ENCODE measurements around the gene RELN. TPM values are rescaled to one million over a fixed set of nuclear protein-coding genes. Genes with fewer than 3 reads are reported as not detected.
"Not testable (repeated sequence)": the region's sequence is repeated elsewhere in the genome, so short reads cannot be mapped to it uniquely, and the experiment has no call there.

Gene RELN
- total RNA-seq (9.3 TPM), polyA plus RNA-seq (ENCODE audit: insufficient read depth in 1 of 8, insufficient read length in 8 of 8, low replicate concordance in 1 of 8) (10 to 100 TPM in 1 of 8 donors, 1 to 10 TPM in 7; 2.1 to 31.3 (median 7.8) TPM)
- long read RNA-seq, donor 1: 0 reads
- long read RNA-seq, donor 2: 0 reads
- long read RNA-seq, donor 3: 0 reads
- long read RNA-seq, donor 4: 0 reads
- long read RNA-seq, donor 5, partial matches to known transcripts: 5 of 5 reads
- long read RNA-seq, donor 5, other reads (novel, unspliced or antisense): 0 of 5 reads
- long read RNA-seq, donor 6: 0 reads
- long read RNA-seq, donor 7: 0 reads
- long read RNA-seq, donor 8: 0 reads
- long read RNA-seq, donor 9: 0 reads
- long read RNA-seq, donor 10: 0 reads
- long read RNA-seq, donor 11: 0 reads

DNA sequence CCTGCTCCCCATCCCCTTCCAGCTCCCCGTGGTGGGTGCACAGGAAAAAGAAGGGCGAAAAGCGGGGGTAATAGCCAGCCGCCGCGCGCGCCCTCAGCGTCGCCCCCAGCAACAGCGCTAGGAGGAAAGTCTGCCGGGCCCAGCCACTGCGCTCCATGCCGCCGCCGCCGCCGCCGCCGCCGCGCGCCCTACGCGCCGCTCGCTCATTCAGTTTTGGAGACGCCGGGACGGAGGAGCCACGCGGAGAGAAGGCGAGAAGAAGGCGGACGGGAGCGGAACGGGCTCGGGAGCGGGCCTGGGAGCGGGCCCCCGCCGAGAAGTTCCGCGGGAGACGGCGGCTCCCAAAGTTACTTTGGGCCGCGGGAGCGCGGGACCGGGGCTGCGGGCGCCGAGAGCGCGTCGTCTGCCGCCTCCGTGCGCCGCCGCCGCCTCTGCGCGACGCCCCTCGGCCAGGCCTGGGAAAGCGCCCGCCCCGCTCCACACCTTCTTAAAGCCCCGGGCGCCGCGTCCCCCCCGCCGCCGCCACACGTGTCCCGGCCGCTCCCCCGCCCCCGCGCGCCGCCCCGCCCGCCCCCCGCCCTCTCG is at the start of gene RELN:
Gene RELN (minus strand): TSS at position 459 of the 585 bp plus-strand sequence. CDS start 302 bp downstream, at position 157.
- H3K4me1 ChIP-seq (ENCODE audit: control insufficient read depth, insufficient read depth, low read length): peaks cover 13% of the 10 kb centered on the region
- peak within 1 kb of the TSS; percentile 41 for H3K4me3 ChIP-seq (ENCODE audit: low read length)
- no peaks in the 10 kb centered on the region for H3K36me3 ChIP-seq (ENCODE audit: control insufficient read depth, insufficient read depth, low read length)
- no peaks in the 10 kb centered on the region for H3K9me3 ChIP-seq (replicated peaks; ENCODE audit: control insufficient read depth, low read depth, low read length)
- no peak within 1 kb of the TSS for H3K27ac ChIP-seq (ENCODE audit: low read length)
- under 1% methylated on average over 74 of the region's 89 CpGs for WGBS (ENCODE audit: insufficient coverage)
- H3K27me3 ChIP-seq (ENCODE audit: control insufficient read depth, insufficient read depth, low read length): peaks cover 38% of the 10 kb centered on the region
- DNase-seq: peak; percentile 46

DNA sequence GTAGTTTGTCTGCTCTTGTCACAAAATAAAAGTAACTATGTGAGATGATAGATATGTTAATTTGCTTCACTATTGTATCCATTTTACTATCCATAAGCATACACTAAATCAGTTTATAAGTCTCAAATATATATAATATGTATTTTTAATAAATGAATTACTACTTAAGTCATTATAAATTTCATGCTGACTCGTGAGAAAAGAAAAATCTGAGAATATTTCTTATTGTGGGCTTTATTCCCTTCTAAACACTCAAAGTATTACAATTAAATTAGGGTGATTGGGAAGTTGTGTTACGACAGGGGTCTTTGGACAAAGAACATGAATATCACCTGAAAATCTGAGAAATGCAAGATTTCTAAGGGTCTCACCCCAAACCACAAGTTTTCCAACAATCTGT is 48.7 kb upstream of the RELN start:
- Histone ChIP-seq H3K9me3 (replicated peaks; ENCODE audit: control insufficient read depth, low read depth, low read length) (no peaks in the 10 kb centered on the region), H3K27me3 (ENCODE audit: control insufficient read depth, insufficient read depth, low read length) (no peaks in the 10 kb centered on the region), H3K4me1 (ENCODE audit: control insufficient read depth, insufficient read depth, low read length) (no peaks in the 10 kb centered on the region), H3K4me3 (ENCODE audit: low read length) (no peak overlapping the region), H3K36me3 (ENCODE audit: control insufficient read depth, insufficient read depth, low read length) (no peaks in the 10 kb centered on the region), H3K27ac (ENCODE audit: low read length) (no peak overlapping the region)
- no peak for DNase-seq
- WGBS (ENCODE audit: insufficient coverage): no CpG with 5 or more reads among the region's 2 CpGs

DNA sequence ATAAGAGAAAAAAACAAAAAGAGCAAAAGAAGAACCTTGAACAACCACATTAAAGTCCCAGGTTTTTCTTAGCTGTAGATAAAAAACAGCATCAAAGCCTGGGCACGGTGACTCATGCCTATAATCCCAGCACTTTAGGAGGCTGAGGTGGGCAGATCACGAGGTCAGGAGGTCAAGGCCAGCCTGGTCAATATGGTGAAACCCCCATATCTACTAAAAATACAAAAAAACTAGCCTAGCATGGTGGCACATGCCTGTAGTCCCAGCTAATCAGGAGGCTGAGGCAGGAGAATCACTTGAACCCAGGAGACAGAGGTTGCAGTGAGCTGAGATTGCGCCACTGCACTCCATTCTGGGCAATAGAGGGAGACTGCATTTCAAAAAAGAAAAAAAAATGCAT is 47.4 kb upstream of the RELN start:
- H3K4me1 ChIP-seq (ENCODE audit: control insufficient read depth, insufficient read depth, low read length); H3K4me3 ChIP-seq (ENCODE audit: low read length); H3K27me3 ChIP-seq (ENCODE audit: control insufficient read depth, insufficient read depth, low read length); H3K36me3 ChIP-seq (ENCODE audit: control insufficient read depth, insufficient read depth, low read length); H3K27ac ChIP-seq (ENCODE audit: low read length); H3K9me3 ChIP-seq (replicated peaks; ENCODE audit: control insufficient read depth, low read depth, low read length); DNase-seq: not testable (repeated sequence)
- WGBS (ENCODE audit: insufficient coverage): no CpG with 5 or more reads among the region's 3 CpGs

DNA sequence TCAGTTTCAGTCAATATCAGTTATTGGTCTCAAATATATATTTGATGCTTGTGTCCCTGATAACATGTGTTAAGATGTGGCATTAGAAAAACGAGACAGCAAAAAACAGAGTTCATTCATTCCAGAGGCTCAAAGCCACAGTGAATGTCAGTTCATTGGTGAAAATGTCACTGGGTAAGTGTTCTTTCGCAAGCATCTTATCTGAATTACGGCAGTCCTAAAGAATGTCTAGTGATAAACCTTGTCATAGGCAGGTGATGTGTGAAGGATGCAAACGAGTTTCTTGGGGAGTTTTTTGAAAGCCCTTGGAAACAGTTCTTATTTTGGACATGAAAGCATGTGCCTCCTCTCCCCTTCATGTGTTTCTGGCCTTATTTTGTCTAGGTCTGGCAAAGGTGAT is 45.9 kb upstream of the RELN start:
- Histone ChIP-seq H3K27me3 (ENCODE audit: control insufficient read depth, insufficient read depth, low read length) (no peaks in the 10 kb centered on the region), H3K4me1 (ENCODE audit: control insufficient read depth, insufficient read depth, low read length) (no peaks in the 10 kb centered on the region), H3K4me3 (ENCODE audit: low read length) (no peak overlapping the region), H3K27ac (ENCODE audit: low read length) (no peak overlapping the region), H3K36me3 (ENCODE audit: control insufficient read depth, insufficient read depth, low read length) (no peaks in the 10 kb centered on the region), H3K9me3 (replicated peaks; ENCODE audit: control insufficient read depth, low read depth, low read length) (no peaks in the 10 kb centered on the region)
- DNase-seq: no peak
- WGBS (ENCODE audit: insufficient coverage): 95% methylated on average over 3 of the region's 4 CpGs

DNA sequence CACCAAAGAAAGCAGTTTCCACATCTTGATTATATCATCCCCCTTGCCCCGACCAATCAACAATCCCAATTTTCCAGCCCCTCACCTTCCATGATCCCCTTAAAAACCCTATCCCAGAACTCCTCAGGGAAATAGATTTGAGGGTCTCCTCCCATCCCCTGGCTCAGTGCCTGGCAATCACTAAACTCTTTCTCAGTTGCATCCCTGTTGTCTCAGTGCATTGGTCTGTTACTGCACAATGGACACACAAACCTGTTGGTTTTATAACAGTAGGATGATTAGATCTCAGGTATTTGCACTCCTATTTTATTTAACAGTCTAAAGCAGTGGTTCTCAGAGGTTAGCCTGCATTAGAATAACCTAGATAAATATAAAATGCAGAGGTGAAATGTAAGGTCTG is 45.2 kb upstream of the RELN start:
- DNase-seq: no peak
- H3K27ac ChIP-seq (ENCODE audit: low read length): no peak overlapping the region
- H3K4me1 ChIP-seq (ENCODE audit: control insufficient read depth, insufficient read depth, low read length): no peaks in the 10 kb centered on the region
- H3K4me3 ChIP-seq (ENCODE audit: low read length): no peak overlapping the region
- H3K27me3 ChIP-seq (ENCODE audit: control insufficient read depth, insufficient read depth, low read length): no peaks in the 10 kb centered on the region
- H3K9me3 ChIP-seq (replicated peaks; ENCODE audit: control insufficient read depth, low read depth, low read length): no peaks in the 10 kb centered on the region
- WGBS (ENCODE audit: insufficient coverage): 100% methylated on average over 1 of the region's 1 CpG
- no peaks in the 10 kb centered on the region for H3K36me3 ChIP-seq (ENCODE audit: control insufficient read depth, insufficient read depth, low read length)

DNA sequence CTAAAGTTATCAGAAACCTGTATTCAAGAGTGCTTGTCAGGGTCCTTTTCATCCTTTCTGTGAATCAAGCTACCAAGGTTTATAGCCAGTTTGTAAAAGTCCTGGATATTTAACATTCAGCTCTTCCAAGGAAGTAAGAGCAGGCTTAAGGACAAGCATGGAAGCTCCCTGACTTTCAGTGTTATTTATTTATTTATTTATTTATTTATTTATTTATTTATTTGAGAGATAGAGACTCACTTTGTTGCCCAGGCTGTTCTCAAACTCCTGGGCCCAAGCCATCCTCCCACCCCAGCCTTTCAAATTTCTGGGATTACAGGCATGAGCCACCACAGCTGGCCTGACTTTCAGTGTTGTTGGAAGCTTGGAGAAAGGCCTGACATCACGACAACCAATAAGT is 44.4 kb upstream of the RELN start:
- Histone ChIP-seq H3K9me3 (replicated peaks; ENCODE audit: control insufficient read depth, low read depth, low read length) (no peaks in the 10 kb centered on the region), H3K36me3 (ENCODE audit: control insufficient read depth, insufficient read depth, low read length) (no peaks in the 10 kb centered on the region), H3K4me1 (ENCODE audit: control insufficient read depth, insufficient read depth, low read length) (no peaks in the 10 kb centered on the region), H3K27me3 (ENCODE audit: control insufficient read depth, insufficient read depth, low read length) (no peaks in the 10 kb centered on the region), H3K27ac (ENCODE audit: low read length) (no peak overlapping the region), H3K4me3 (ENCODE audit: low read length) (no peak overlapping the region)
- no CpG with 5 or more reads among the region's 1 CpG for WGBS (ENCODE audit: insufficient coverage)
- no peak for DNase-seq

DNA sequence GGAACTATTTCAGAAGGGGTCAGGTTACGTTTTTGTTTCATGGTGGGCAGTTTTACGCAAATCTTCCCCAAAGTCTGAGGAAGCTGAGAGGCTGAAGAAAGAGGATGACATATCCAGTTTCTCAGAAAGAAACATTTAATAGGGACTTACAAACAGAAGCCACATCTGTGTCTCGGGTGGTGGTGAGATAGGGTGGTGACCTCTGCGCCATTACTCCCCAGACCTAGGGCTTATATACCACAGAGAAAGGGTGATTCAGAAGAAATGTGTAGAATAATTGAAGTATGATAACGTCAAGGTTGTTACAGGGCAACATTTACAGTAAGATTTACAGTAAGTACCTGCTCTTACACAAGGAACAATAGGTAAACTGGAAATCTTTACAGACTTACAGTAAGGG is 43.0 kb upstream of the RELN start:
- no peaks in the 10 kb centered on the region for H3K4me1 ChIP-seq (ENCODE audit: control insufficient read depth, insufficient read depth, low read length)
- no peaks in the 10 kb centered on the region for H3K36me3 ChIP-seq (ENCODE audit: control insufficient read depth, insufficient read depth, low read length)
- WGBS (ENCODE audit: insufficient coverage): 0% methylated on average over 1 of the region's 5 CpGs
- H3K27me3 ChIP-seq (ENCODE audit: control insufficient read depth, insufficient read depth, low read length): no peaks in the 10 kb centered on the region
- no peaks in the 10 kb centered on the region for H3K9me3 ChIP-seq (replicated peaks; ENCODE audit: control insufficient read depth, low read depth, low read length)
- no peak overlapping the region for H3K4me3 ChIP-seq (ENCODE audit: low read length)
- no peak for DNase-seq
- no peak overlapping the region for H3K27ac ChIP-seq (ENCODE audit: low read length)

DNA sequence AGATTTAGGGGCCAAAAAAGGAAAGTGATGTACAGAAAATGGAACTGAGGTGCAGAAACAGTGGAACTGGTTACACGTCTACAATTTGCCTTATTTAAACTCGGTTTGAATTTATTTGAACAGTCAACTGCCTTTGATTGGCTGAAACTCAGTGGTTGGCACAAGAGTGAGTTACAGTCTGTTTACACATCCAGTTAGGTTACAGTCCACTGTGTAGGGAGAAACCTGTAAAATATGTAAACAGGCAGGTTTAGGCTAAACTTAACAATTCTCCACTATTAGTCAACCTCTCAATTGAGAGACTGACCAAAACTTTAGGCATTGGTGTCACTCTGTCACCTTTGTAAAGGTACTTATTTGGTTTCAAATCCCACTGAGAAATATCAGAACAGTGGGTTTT is 40.3 kb upstream of the RELN start:
- Histone ChIP-seq H3K27ac (ENCODE audit: low read length) (no peak overlapping the region), H3K27me3 (ENCODE audit: control insufficient read depth, insufficient read depth, low read length) (no peaks in the 10 kb centered on the region), H3K4me1 (ENCODE audit: control insufficient read depth, insufficient read depth, low read length) (no peaks in the 10 kb centered on the region), H3K4me3 (ENCODE audit: low read length) (no peak overlapping the region), H3K9me3 (replicated peaks; ENCODE audit: control insufficient read depth, low read depth, low read length) (no peaks in the 10 kb centered on the region), H3K36me3 (ENCODE audit: control insufficient read depth, insufficient read depth, low read length) (no peaks in the 10 kb centered on the region)
- DNase-seq: no peak
- WGBS (ENCODE audit: insufficient coverage): 74% methylated on average over 2 of the region's 2 CpGs

DNA sequence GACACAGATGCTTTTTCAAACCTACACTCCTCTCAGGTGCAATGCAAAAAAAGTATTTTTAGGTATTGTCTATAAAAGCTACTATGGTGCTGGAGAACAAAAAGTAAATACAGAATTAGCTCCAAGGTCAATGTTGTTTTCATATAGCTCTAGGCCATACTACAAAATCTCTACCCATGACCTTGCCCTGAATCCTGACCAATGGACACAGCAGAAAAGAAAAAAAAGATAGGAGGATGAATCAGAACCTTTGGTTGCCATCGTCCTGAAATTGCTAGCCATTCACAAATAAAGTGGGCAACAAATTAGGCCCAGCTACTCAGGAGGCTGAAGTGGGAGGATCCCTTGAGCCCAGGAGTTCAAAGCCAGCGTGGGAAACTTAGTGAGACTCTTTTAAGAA is 35.2 kb upstream of the RELN start:
- H3K27me3 ChIP-seq (ENCODE audit: control insufficient read depth, insufficient read depth, low read length): no peaks in the 10 kb centered on the region
- no peaks in the 10 kb centered on the region for H3K4me1 ChIP-seq (ENCODE audit: control insufficient read depth, insufficient read depth, low read length)
- no peak overlapping the region for H3K4me3 ChIP-seq (ENCODE audit: low read length)
- DNase-seq: no peak
- H3K9me3 ChIP-seq (replicated peaks; ENCODE audit: control insufficient read depth, low read depth, low read length): no peaks in the 10 kb centered on the region
- WGBS (ENCODE audit: insufficient coverage): 80% methylated on average over 1 of the region's 2 CpGs
- H3K27ac ChIP-seq (ENCODE audit: low read length): no peak overlapping the region
- no peaks in the 10 kb centered on the region for H3K36me3 ChIP-seq (ENCODE audit: control insufficient read depth, insufficient read depth, low read length)

DNA sequence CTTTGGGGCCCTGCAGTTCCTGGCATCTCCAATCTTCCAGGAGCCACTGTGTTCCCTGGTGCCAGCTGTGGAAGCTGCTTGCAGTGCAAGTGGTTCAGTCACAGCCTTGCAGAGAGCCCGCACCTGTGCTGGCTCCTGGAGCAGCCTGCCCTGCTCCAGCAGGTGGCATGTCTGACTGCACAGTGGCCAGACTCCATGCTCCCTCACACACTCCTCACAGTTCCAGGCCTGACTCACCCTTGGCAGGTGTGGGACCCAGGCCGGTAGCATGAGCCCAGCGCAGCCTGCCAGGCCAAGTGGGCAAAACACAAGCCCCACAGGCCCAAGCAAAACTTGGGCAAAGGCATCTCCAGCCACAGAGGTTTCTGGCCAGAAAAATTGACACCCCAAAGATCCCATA is 33.6 kb upstream of the RELN start:
- H3K4me3 ChIP-seq (ENCODE audit: low read length): no peak overlapping the region
- H3K9me3 ChIP-seq (replicated peaks; ENCODE audit: control insufficient read depth, low read depth, low read length): no peaks in the 10 kb centered on the region
- 85% methylated on average over 3 of the region's 3 CpGs for WGBS (ENCODE audit: insufficient coverage)
- no peak for DNase-seq
- no peak overlapping the region for H3K27ac ChIP-seq (ENCODE audit: low read length)
- H3K4me1 ChIP-seq (ENCODE audit: control insufficient read depth, insufficient read depth, low read length): no peaks in the 10 kb centered on the region
- H3K36me3 ChIP-seq (ENCODE audit: control insufficient read depth, insufficient read depth, low read length): no peaks in the 10 kb centered on the region
- no peaks in the 10 kb centered on the region for H3K27me3 ChIP-seq (ENCODE audit: control insufficient read depth, insufficient read depth, low read length)
